ENCODE data around the gene CEACAM21.
"Not testable (repeated sequence)": the region's sequence is repeated elsewhere in the genome, so short reads cannot be mapped to it uniquely, and the experiment has no call there.

The CEACAM21 gene

GRCh38 chr19:41551212-41551610 lies 24.8 kb upstream of the CEACAM21 start:
- no peak for DNase-seq

GRCh38 chr19:41551711-41552110 lies 24.3 kb upstream of the CEACAM21 start:
- no peak for DNase-seq

GRCh38 chr19:41552558-41552957 lies 23.4 kb upstream of the CEACAM21 start:
- no peak for DNase-seq

GRCh38 chr19:41553804-41554203 lies 22.2 kb upstream of the CEACAM21 start:
- DNase-seq: no peak

- no peak for DNase-seq
Measured at GRCh38 chr19:41554907-41555306, 21.1 kb upstream of the CEACAM21 start.

GRCh38 chr19:41555748-41556147 lies 20.2 kb upstream of the CEACAM21 start:
- no peak for DNase-seq

- DNase-seq: peak; percentile 58
Measured at GRCh38 chr19:41563854-41564514, 12.0 kb upstream of the CEACAM21 start.

- DNase-seq: no peak
Measured at GRCh38 chr19:41564515-41565378, 11.2 kb upstream of the CEACAM21 start.

GRCh38 chr19:41565379-41565720 lies 10.6 kb upstream of the CEACAM21 start:
- DNase-seq: no peak

GRCh38 chr19:41566001-41566400 lies 10.0 kb upstream of the CEACAM21 start:
- no peak for DNase-seq

- no peak for DNase-seq
Measured at GRCh38 chr19:41569481-41570150, 6.3 kb upstream of the CEACAM21 start.

- no peak for DNase-seq
Measured at GRCh38 chr19:41570179-41570578, 5.8 kb upstream of the CEACAM21 start.

- DNase-seq: peak; percentile 84
Measured at GRCh38 chr19:41570639-41571112, 5.3 kb upstream of the CEACAM21 start.

GRCh38 chr19:41577144-41577830 lies 1.3 kb downstream of the CEACAM21 start:
- DNase-seq: no peak

- no peak for DNase-seq
Measured at GRCh38 chr19:41577833-41578232, 1.9 kb downstream of the CEACAM21 start.

GRCh38 chr19:41578886-41579285 lies 2.9 kb downstream of the CEACAM21 start:
- no peak for DNase-seq

- not testable (repeated sequence) for DNase-seq
Measured at GRCh38 chr19:41581068-41581467, 5.1 kb downstream of the CEACAM21 start.

- DNase-seq: not testable (repeated sequence)
Measured at GRCh38 chr19:41582577-41583182, 6.7 kb downstream of the CEACAM21 start.

GRCh38 chr19:41584260-41584810 lies 8.4 kb downstream of the CEACAM21 start:
- no peak for DNase-seq

- no peak for DNase-seq
Measured at GRCh38 chr19:41584931-41585330, 9.0 kb downstream of the CEACAM21 start.

- no peak for DNase-seq
Measured at GRCh38 chr19:41586064-41586463, 10.1 kb downstream of the CEACAM21 start.

Measured in effector CD4-positive, alpha-beta T cell (primary cell).